Medulla oblongata (tissue), 1 donor: Measurements from ENCODE around the gene UPF1.

ENCODE experiments used
- DNase-seq: peaks from one replicate; pipeline ENCODE4 v3.0.0-alpha.2; 2015; ENCODE audit errors: extremely low spot score

UPF1 gene

DNA sequence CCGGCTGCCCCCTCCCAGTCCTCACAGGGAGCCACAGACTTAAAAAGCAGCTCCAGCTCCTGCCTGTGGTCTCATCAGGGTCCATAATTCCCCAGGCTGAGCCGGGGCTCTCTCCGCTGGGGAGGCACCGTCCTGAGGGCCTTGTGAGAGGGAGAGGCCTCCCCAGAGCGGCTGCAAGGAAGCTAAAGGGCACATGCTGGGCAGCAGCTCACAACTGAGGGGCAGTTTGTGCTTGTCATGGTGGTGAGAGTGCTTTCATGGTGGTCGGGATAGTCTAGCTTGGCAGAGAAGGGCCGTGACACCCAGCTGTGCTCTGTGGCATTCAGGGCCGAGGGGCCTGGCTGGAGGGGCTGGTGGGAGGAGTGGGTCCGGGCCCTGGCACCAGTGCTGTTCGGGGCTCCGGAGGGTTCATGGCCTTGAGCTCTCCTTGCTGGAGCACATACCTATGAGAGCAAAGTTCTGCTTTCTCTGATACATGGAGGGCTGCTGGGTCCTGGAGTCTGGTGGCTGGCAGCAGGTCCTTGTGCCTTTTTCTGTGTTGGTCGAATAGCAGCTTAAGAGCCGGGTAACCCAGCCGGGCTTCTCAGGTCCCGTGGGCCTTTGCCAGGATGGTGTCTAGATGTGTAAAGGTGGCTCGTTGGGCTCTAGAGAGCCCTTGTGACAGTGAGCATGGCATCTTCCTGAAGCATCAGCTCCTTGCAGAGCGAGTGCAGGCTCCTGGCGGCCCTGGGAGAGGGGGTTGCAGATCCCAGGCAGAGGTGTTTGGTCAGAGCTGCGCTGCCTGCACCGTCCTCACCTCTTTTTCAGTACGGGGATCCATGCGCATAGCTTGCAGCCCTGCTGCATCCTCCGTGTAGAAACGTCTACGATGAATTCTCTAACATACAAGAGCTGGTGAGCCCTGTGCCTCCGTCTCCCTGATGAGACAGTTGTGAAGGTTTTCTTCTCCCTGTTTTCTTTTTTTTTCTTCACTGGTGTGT is 8.8 kb downstream of the UPF1 start:
- no peak for DNase-seq

- no peak for DNase-seq
Measured at GRCh38 chr19:18841400-18841799, 9.6 kb downstream of the UPF1 start.

DNA sequence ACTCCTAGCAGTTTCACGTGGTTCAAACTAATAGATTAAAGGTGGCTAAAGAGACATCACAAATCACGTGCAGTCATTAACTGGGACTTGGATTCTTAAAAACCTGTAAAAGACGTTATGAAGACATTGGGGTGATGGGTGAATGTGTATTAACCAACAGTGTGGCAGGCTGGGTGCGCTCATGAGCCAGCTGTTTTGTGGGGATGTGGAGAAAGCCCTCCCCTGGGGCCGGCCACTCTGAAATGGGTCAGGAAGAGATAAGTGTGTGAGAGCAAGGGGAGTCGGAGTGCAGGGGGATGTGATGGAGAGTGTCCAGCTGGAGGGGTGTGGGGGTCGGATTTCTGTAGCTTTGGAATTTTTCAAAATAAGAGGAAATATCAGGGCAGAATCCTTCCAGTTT is 10.4 kb downstream of the UPF1 start:
- DNase-seq, result no peak

- DNase-seq, result no peak
Measured at GRCh38 chr19:18843960-18844359, 12.2 kb downstream of the UPF1 start.

DNA sequence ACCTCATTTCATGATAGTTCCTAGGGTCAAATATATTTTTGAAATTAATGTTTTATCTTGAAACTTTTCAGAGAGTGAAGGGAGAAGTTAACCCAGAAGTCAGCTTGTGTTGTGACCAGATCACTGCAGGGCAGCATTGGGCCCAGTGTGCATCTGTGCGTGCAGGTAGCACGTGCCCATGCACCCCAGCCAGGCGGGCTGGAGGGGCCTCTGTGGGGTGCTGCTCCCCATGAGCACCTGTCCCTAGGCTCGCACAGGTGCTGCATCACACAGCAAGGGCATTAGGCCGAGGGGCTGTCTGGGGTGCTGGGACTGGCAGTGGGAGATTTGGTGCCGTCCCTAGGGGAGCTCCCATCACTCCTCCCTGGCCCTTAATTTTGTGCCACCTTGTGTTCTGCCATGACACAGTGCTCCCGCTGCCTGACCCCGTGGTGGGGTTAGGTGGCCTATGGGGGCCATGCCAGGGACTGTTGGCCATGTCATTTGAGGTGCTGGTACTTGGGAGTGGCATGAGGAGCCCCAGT is 13.1 kb downstream of the UPF1 start:
- no peak for DNase-seq

DNA sequence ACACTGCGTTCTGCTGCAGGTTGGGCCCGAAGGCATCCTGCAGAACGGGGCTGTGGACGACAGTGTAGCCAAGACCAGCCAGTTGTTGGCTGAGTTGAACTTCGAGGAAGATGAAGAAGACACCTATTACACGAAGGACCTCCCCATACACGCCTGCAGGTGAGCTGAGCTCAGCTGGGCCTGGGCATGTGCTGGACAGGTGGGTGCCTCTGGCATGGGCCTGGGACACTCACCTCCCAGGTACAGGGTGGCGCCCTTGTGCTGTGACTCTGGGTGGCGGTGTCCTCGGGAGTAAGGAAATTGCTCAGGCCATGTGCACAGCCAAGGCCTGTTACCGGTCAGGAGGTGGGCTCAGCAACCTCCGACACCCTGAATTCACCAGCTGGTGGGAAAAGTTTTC is 14.2 kb downstream of the UPF1 start:
- DNase-seq, result no peak

DNA sequence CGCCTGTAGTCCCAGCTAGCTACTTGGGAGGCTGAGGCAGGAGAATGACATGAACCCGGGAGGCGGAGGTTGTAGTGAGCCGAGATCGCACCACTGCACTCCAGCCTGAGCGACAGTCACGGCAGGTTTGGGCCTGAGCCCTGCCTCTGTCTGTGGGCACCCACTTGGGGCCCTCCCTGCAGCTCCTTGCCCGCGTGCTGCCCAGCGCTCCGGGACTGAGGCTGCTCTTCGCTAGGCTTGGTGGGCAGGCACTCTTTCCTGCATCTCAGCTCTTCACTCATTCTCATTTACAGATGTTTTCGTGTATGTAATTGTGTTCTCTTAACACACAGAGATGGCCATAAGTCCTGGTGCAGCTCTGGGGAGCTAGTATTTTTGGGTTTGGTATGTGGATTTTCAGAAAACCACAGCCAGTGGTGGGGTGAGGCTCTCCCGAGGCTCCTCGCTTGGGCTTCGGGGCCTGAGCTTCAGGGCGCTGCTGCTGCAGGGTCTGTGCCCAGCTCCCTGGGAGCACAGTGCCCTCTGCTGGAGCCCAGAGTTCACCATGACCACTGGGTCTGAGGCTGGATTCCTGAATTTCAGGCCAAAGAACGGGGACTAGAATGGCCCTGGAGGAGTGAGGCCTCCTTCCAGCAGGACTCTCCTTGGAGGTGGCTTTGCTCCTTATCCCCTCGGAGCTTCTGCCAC is 15.2 kb downstream of the UPF1 start:
- DNase-seq, result peak; percentile 89

DNA sequence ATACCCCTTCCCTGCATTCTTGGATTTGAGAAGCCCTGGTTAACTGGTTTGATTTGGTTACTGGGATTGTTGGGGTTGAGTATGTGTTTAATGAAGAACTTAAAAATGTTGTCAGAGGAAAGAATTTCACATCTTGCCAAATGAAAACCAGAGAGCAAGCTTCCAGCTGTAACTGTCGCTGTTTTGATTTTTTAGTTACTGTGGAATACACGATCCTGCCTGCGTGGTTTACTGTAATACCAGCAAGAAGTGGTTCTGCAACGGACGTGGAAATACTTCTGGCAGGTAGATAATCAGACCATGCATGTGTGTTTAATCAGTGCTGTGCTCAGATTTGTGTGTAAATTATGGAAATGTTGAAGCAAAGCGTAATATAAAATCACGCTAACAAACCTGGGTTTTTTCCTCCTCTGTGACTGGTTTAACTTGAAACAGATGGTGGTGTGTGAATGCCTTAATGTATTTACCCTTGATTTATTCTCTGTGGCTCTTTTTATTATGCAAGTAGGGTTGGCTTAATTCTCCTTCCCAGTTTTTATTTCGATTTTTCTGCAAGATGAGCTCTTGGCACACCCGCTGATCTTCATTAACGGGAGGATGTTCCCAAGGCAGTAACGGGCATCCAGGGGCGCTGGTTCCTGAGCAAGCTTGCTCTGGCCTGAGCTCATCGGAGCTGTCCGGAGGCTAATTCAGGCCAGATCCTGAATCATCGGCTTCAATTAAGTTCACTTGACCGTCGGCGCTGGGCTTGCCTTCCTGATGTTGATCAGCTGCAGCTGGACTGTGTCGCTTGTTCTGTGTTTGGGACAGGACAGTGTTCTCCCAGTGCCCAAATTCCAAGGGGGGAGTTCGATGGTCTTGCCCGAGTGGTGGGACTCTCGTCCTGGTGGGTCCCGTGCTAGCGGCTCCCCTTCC is 16.0 kb downstream of the UPF1 start:
- no peak for DNase-seq

DNA sequence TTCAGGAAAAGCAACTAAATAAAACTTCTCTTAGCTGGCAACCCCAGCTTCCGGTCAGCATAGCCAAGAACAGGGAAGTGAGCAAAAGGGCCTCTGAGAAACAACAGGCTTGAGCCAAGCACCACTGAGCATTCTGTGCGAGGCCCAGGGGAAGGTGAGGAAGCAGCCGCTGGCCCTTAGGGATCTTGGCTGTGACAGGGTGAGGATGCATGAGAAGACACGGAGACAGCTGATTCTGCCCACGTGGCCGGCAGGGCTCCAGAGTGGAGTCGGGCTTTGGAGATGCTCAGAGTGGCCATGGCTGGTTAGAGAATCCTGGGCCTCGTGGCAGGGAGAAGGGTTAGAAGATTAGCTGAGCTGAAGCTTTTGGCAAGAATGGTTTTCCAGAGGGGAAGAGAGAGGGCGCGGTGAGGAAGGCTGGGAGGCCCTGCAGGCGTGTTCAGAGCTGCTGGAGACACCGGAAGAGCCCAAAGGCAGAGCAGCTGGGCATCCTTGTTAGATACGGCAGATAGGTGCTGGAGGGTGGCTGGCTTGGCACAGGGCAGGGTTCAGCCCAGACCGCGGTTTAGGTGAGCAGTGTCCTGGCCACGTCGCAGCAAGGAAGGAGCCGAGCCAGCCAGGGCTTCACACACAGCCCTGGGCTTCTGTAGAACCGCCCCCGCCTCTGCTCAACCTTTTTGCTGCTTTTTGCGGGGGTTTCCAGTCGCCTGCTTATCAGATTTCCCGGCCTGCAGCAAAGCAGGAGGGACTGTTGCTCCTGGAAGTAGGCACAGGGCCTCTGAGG is 17.3 kb downstream of the UPF1 start:
- peak; percentile 91 for DNase-seq

DNA sequence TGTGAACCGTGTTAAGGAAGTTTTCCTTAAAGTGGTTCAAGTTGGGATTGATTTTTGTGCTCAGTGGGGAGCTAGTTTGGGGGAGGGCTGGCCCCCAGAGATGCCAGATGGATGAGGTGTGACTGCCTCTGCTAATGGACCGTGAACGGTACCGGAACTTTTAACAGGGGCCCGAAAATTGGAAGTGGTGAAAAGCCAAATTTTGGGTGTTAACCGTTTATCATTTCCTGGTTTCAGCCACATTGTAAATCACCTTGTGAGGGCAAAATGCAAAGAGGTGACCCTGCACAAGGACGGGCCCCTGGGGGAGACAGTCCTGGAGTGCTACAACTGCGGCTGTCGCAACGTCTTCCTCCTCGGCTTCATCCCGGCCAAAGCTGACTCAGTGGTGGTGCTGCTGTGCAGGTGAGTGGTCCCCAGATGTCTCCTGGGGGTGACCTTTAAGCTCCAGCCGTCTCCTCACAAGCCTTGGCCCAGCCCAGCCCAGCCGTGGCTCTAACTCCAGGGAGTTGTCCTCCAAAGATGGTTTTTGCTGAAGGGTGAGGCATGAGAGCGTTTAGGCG is 18.2 kb downstream of the UPF1 start:
- DNase-seq, result no peak

- DNase-seq, result no peak
Measured at GRCh38 chr19:18850471-18851375, 19.0 kb downstream of the UPF1 start.

DNA sequence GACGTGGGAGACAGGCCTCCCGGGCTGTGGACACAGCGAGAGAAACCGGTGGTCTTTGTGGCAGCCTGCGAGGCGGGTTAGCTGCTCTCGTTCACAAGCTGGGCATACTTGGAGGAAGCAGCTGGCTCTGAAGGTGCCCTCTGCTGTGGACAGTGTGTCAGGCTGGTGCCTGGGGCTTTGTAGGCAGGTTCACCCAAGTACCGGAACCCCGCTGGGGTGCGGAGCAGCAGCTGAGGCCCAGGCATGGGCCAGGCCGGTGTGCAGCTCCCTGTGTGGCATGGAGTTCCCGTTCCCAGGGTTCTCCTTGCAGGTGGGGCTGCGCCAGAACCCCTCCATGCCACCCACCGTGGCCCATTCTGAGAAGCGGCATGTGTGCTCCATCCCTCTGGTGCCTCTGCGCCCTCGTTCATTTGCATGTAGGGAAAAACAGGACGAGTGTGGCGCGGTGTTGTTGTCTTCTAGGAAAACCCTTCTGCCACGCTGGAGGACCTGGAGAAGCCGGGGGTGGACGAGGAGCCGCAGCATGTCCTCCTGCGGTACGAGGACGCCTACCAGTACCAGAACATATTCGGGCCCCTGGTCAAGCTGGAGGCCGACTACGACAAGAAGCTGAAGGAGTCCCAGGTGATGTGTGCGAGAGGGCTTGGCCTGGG is 20.0 kb downstream of the UPF1 start:
- DNase-seq, result no peak

DNA sequence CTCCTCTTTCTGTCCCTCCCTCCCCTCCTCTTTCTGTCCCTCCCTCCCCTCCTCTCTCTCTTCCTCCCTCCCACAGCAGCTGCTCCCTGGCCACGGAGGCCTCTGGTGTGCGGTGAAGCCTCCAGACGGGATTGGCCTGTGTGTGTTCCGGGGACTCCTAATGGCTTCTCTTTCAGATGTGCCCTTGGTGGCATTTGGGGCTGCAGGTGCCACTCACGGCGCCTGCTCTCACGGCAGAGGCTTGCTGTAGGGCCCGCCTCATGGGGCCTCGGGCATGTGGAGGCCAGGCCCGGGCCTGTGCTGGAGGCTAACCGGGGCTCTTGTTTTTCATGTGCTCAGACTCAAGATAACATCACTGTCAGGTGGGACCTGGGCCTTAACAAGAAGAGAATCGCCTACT is 20.9 kb downstream of the UPF1 start:
- DNase-seq, result no peak

DNA sequence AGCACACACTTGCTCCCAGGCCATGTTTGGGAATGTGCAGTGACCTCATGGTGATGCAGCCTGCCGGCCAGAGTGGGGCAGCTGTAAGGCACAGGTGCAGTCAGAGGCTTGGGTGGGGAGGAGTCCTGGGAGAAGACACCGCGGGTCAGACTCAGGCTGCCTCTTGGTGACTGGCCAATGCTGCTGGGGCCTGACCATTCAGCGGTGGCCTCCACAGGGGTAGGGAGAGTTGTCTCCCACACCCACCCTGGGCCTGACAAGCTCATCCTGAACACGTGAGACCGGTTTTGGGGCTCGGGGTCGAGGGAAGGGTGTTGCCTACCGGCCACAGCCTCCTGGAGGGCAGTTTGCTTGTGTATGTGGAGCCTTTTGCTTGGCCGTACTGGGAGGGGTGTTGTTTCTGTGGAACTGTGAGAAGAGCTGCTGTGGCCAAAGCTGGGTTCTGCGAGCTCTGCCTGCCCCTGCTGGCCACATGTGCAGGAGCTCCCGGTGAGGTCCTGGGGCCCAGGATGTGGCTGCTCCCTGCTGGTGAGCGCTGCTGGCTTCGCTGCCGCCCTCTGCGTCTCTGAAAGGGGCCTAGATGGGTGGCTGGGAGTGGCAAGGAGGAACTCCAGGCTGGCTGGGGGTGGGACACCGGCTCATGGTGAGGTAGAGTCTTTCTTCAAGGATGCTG is 22.1 kb downstream of the UPF1 start:
- no peak for DNase-seq

- DNase-seq, result no peak
Measured at GRCh38 chr19:18854982-18855381, 23.2 kb downstream of the UPF1 start.

DNA sequence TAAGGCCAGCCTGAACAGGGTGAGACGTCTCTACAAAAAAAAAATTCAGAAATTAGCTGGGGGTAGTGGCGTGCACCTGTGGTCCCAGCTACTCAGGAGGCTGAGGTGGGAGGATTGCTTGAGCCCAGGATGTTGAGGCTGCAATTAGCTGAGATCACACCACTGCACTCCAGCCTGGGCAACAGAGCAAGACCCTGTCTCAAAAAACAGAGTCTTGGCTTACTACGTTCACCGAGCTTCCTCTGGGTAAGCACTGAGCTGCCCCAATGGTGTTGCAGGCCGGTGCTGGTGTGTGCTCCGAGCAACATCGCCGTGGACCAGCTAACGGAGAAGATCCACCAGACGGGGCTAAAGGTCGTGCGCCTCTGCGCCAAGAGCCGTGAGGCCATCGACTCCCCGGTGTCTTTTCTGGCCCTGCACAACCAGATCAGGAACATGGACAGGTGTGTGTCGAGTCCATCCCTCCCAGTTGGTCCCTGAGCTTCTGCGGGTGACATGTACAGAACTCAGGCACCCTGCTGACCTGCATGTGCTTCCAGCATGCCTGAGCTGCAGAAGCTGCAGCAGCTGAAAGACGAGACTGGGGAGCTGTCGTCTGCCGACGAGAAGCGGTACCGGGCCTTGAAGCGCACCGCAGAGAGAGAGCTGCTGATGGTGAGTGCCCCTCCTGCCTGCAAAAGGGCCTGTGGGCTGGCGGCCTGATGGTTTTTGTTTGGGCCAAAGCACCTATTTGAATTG is 24.1 kb downstream of the UPF1 start:
- DNase-seq, result no peak

GRCh38 chr19:18856385-18857126 is 24.8 kb downstream of the UPF1 start:
- DNase-seq, result peak; percentile 92
